CD1c-positive myeloid dendritic cell (primary cell): ENCODE data around the gene SULT1A1.

ENCODE experiments used
- DNase-seq: peaks from one replicate; pipeline ENCODE4 v3.0.0-alpha.2; 2016; ENCODE audit errors: extremely low spot score

SULT1A1 gene

DNA sequence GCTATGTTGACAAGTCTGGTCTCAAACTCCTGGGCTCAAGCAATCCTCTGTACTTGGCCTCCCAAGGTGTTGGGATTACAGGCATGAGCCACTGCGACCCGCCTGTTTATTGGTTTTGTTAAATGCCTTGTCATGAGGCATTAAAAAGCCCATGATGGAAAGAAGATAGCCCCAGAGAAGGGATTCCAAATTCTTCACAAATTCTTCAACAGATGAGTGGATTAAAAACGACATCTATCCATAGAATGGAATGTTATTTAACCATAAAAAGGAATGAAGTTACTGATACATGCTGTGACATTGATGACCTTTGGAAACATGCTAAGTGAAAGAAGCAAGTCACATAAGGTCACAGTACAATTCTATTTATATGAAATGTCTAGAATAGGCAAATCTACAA, 51.4 kb downstream of the SULT1A1 start:
- no peak for DNase-seq

DNA sequence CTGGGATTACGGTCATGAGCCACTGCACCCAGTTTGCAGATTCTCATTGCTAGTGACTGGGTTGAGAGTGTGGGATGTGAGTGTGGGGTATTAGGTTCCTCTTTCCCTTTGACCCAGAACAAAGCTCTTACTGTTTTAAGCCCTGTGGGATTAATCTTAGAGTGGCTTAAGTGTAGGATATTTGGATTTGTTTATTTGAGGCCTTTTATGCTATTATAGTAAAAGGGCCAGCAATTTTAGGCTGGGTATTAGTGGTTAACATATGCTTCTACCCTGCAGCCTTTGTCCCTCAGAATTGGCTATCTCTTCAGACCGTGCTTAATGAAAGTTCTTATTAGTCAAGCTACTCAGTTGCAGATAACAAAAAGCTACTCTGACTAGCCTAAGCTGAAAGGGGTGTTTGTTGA, 52.9 kb downstream of the SULT1A1 start:
- DNase-seq: peak; percentile 52

DNA sequence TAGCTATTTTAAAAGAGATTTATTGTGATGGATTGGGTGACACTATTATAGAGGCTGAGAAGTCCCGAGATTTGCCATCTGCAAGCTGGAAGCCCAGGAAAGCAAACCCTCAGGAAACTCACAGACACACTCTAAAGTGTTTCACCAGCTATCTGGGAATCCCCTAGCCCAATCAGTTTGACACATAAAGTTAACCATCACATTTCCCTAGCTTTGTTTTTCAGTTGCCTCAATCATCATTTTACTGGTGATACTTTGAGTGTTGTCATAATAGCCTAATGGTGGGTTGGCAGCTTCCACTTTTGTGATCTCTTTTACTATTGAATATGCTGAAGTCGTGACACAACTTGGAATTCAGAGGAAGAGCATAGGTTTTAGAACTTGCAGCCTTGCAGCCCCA, 54.3 kb downstream of the SULT1A1 start:
- peak; percentile 60 for DNase-seq
